EL (cell line): ENCODE results near the gene RNF217.
"Not testable (repeated sequence)": the region's sequence is repeated elsewhere in the genome, so short reads cannot be mapped to it uniquely, and the experiment has no call there.

Experiments used
- DNase-seq: peaks from one replicate; pipeline ENCODE4 v3.0.0-alpha.2; 2016

The RNF217 gene

DNA sequence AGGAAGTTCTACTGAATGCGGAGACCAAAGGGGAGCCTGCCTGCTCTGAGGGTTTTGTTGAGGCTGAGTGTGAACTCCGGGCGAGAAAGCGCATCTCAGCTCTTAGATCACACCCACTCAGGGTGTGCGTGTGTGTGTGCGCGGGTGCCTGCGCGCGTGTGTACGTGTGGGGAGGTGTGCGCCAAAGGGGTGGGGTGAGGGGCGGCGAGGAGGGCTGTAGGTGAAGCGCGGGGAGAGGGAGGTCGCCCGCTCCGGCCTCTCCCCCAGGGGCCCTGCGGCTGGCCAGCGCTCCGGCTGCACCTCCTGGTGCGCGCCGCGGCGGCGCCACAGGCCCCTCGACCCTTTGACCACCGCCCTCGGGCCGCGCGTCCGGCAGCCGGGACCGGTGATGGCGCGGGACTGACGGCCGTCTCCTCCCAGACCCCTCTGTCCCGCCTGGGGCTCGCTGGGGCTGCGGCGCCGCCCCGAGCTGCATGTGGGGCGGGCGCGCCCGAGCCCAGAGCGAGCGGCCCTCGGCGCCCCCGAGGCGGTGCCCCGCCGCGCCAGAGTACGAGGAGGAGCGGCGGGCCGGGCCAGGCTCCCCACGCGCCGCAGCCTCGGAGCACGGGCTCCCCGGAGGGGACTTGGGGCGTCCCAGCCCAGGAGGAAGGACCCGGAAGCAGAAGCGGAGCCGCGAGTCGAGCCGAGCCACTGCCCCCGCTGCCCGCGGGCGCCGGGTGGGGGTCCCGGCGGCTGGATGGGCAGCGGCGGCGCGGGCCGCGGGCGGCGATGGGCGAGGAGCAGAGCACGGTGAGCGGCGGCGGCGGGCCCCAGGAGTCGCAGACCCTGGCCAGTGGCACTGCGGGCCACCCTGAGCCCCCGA, at the start of gene RNF217:
TSS of gene RNF217 (plus strand) at position 661 of the 862 bp plus-strand sequence. CDS start at position 769, 108 bp downstream.
- peak; percentile 62 for DNase-seq

DNA sequence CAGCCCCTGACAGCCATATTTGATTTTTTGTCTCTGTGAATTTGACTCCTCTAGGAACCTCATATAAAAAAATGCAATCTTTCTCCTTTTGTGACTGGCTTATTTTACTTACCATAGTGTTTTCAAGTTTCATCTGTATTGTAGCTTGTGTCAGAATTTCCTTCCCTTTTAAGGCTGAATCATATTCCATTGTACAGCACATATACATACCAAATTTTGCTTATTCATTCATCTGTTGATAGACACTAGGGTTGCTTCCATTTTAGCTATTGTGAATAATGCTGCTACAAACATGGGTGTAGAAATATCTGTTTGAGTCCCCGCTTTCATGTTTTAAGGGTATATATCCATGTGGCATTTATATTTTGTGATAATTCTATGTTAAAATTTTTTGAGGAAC, 49.2 kb upstream of the RNF217 start:
- DNase-seq, result no peak

GRCh38 chr6:124917769-124918168, 44.5 kb upstream of the RNF217 start:
- DNase-seq, result peak; percentile 52

GRCh38 chr6:124919703-124920102, 42.5 kb upstream of the RNF217 start:
- not testable (repeated sequence) for DNase-seq

DNA sequence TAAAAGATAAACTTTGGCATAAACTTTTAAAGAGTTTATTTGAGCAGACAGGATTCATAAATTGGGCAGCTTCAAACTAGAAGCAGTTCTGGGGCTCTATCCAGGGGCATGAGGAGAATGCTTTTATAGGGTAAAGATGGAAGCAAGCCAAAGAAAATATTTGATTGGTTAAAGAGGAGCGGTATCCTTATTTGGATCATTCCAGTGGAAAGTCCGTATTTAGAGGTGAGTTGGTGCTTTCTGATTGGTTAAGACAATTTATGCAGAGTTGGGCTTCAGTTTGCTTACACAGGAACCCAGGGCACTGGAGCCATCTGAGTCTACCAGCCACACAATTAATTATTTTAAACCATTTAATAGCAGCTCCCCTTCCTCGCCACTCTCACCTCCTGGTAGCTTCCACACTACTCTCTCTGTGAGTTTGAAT, 37.9 kb upstream of the RNF217 start:
- DNase-seq, result peak; percentile 59

GRCh38 chr6:124926435-124926834, 35.8 kb upstream of the RNF217 start:
- DNase-seq, result no peak

GRCh38 chr6:124927806-124928205, 34.4 kb upstream of the RNF217 start:
- DNase-seq, result peak; percentile 29

DNA sequence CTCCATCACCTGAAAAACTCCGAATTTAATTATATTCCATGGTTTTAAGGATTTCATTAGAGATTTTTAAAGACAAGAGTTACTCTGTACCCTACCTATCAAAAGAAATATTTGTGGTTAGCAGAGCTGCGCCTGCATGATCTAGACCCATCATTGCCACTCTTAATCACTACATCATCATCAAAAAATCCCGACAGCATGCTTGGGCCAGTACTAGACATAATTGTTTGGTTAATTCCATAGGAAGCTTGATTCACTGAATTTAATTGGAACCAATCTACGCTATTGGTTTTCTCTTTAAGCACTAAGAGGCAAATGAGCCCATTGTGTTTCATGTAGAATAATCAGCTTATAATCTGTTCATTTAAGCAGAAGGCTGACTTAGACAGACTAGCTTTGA, 33.4 kb upstream of the RNF217 start:
- DNase-seq, result no peak

DNA sequence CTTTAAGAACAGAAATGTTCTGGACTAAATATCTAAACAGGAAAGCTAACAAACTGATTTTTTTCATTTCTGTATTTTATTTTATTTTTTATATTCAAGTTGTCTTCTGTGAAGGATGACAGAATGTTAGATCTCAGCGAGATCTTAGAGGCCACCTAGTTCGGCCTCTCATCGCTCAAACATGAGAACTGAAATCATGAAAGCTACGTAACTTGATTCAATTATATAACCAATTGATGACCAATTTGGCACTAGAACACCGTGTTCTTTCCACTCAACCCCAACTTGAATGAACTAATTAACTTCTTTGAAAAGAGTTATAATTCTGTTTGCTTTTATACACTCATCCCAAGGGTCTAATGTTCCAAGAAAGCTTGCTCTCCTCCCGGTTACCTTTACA, 24.6 kb upstream of the RNF217 start:
- no peak for DNase-seq

DNA sequence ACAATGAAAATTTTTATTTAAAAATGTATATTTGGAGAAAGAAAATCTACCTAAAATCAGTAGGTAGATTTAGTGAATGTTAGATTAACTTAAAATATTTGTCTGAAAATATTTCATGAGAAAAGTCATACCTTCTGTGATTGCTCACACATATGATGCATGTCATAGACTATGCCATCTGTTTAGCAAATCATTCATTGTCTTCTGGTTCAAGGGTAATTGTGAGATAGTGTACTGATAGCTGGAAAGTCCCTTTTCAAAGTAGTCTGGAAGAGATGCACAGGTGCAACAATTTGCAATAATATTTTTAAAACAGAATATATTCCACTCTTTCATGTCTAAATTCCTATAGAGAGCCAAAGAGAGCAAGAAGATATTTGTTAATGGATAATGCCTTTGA, 21.0 kb upstream of the RNF217 start:
- DNase-seq, result no peak

- no peak for DNase-seq
These were observed 18.6 kb upstream of the RNF217 start for GRCh38 chr6:124943658-124944057.

GRCh38 chr6:124947971-124948451, 14.2 kb upstream of the RNF217 start:
- DNase-seq, result peak; percentile 39

GRCh38 chr6:124949706-124950105, 12.5 kb upstream of the RNF217 start:
- DNase-seq, result no peak

- no peak for DNase-seq
These were observed 8.4 kb upstream of the RNF217 start for GRCh38 chr6:124953808-124954207.

DNA sequence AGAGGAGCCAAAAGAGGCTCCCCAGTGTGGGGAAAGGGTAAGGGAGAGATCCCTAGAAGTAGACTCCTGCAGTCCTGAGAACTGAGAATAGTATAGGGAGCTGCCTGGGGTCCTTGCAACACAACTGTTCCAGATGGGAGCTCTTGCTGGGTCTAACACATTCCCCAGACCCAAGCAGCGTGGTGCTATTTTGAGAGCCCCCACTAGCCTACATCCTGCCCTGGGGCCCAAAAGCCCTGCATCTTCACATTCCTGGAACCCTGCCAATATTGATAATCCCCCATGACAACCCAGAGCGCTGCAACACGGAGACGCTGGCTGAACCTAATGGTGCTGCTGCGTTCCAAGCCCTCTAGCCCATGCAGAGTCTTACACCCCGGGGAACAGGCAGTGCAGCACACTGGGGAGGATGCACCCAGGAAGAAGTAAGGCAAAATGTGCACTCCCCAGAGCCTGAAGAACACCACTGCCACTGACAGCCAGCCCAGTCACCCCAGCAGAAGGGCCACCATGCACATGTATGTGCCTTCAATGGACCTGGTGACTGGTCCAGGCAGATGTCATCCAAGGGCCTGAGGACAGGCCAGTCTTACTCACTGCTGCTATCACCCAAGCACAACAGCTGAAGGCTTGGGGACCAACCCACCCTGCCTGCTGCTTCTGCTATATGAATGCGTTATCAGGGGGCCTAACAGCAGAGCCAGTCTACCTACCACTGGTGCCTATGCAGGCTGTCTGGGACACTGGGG, 7.0 kb upstream of the RNF217 start:
- DNase-seq, result no peak

- no peak for DNase-seq
These were observed 6.2 kb upstream of the RNF217 start for GRCh38 chr6:124956018-124956417.

- no peak for DNase-seq
These were observed 4.1 kb upstream of the RNF217 start for GRCh38 chr6:124958149-124958548.

- DNase-seq, result peak; percentile 64
These were observed 3.4 kb upstream of the RNF217 start for GRCh38 chr6:124958759-124959354.

DNA sequence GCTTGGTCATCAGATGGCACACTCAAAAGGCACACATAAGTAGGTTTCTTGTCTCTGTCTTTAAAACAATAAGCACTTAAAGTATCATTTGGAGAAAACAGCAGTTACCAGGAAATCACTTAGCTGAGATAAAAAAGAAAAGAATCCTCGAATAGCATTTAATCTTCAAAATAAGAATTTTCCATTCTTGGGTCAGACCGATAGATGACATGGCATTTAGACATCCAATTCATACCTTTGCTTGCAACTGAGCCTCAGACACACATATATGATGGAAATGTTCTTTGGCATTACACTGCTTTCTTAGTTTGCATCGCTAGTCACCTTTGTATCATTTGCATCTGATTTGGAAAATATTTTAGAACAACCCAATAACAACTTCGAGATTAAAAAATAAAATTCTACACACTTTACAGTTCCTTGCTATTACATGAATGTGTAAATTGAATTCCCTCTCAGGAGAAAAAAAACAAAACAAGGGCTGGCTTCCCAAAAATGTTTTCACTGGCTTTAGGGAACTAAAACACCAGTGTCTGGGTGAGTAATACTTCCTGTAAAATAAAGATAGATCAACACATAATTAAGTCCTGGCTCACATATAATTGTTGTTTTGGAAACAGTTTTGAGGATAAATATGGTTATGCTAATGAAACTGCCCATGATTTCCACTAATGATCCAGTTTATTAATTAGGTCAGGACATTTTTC, 1.3 kb upstream of the RNF217 start:
- peak; percentile 22 for DNase-seq

GRCh38 chr6:124961464-124961776, 817 bp upstream of the RNF217 start:
- DNase-seq, result no peak

- DNase-seq, result peak; percentile 51
These were observed 590 bp downstream of the RNF217 start for GRCh38 chr6:124962639-124963415.

DNA sequence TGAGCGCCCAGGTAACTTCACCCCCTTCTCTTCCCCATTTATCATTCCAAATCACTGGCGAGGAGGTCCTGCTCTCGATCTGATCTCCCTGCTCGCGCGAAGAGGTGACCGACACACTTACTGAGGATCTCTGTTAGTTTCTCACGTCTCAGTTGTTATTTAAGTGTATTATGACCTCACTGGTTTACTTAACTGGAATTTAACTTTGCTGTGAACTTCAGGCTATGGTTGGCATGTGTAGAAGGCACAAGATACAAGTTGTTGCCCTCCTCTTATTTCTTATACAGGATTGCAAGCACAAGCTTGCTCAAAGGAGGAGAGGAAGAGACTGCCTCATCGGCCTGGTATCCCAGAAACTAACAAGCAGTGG, 1.2 kb downstream of the RNF217 start:
- DNase-seq, result peak; percentile 58
